Glomerular visceral epithelial cell (primary cell): Measurements from ENCODE around the gene NAV1.
A peak's percentile ranks its signal among the peaks of the same experiment; 100 is the strongest.
"Not testable (repeated sequence)": the region's sequence is repeated elsewhere in the genome, so short reads cannot be mapped to it uniquely, and the experiment has no call there.

Experiments used
- DNase-seq: peaks from one replicate; pipeline ENCODE4 v3.0.0-alpha.2; 2016; ENCODE audit errors: extremely low spot score

The NAV1 gene

GRCh38 chr1:201563941-201564340 is 25.0 kb downstream of the NAV1 start:
- DNase-seq = no peak

- DNase-seq = no peak
These were observed 26.2 kb downstream of the NAV1 start for GRCh38 chr1:201565024-201565730.

GRCh38 chr1:201565771-201566528 is 27.0 kb downstream of the NAV1 start:
- no peak for DNase-seq

DNA sequence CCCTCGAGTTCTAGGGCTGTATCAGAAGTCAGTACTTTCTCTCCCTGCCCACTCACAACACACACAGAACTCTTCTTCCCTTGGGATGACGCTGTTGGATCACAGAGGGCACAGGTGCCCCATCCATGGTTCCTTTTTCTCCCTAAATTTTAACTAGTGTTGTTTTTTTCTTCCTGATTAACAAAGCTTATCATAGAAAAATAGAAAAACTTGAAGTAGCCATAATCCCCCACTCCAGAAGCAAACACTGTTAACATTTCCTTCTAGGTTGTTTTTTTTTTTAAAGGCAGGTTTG is 27.5 kb downstream of the NAV1 start:
- DNase-seq = no peak

- no peak for DNase-seq
These were observed 28.2 kb downstream of the NAV1 start for GRCh38 chr1:201566933-201567801.

DNA sequence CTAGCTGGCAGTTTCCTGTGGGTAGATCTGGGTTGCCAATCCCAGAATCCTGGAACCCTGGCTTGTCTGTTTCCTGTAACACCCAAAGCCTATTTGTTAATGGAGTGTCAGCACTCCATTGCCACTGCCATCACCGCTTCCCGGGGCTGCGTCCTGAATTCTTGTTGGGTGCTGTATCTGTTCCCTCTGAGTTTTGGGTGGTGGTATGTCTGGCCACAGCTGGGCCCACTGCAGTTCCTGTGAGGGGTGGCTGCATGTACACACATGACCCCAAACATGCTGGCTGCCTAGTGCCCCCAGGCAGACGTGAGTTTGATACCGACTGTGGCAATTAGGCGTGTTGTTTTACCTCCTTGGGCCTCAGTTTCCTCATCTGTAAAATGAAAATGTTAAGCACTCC is 29.3 kb downstream of the NAV1 start:
- DNase-seq = no peak

DNA sequence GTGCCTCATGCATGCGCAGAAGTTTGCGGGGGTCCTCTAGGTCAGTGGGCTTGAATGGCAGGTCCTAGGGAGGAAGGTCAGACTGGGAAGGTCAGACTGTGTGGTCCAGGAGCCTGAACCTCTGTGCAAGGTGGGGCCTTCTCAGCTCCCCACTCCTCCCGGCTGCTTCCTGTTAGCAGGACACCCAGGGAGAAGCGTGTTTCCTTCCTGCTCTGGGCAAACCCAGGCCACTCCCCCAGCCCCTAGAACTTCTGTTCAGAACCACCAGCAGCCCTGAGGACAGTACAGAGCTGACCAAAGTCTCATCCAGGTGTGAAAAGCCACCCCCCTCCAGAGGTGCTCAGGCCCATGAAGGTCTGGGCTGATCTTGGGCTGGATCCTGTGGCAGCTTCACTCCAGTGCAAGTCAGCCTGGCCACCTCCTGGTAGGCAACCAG is 29.9 kb downstream of the NAV1 start:
- no peak for DNase-seq

DNA sequence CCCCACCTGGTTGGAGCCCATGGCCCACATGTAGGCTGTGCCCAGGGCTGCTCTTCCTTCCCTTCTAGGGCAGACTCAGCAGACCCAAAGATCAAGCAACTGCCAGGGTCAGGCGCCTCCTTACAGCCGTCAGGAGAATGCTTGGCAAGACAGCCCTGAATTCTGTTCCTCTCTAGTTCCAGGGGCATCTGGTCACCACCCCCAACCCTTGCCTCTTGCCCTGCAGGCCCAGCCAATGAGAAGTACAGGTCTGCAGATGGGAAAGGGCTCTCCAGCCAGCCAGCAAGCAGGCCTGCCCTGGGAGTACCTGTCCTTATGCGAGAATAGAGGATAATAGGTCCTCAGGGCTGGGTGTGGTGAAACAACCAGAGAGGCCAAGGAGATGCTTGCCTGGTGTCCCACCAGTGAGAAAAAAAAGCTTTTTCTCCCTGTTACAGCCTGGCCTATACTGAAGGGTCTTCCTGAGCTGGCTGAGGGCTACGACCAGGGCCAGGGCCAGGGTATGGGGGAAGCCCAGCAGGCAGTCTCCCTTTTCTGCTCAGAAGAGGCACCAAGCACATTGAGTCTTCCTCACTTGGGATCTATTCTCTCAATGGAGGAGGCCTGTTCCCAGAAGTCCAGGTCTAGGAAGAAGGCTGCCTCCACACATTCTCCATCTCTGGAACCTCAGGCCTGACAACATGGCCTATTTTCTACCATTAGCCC is 31.4 kb downstream of the NAV1 start:
- DNase-seq = no peak

DNA sequence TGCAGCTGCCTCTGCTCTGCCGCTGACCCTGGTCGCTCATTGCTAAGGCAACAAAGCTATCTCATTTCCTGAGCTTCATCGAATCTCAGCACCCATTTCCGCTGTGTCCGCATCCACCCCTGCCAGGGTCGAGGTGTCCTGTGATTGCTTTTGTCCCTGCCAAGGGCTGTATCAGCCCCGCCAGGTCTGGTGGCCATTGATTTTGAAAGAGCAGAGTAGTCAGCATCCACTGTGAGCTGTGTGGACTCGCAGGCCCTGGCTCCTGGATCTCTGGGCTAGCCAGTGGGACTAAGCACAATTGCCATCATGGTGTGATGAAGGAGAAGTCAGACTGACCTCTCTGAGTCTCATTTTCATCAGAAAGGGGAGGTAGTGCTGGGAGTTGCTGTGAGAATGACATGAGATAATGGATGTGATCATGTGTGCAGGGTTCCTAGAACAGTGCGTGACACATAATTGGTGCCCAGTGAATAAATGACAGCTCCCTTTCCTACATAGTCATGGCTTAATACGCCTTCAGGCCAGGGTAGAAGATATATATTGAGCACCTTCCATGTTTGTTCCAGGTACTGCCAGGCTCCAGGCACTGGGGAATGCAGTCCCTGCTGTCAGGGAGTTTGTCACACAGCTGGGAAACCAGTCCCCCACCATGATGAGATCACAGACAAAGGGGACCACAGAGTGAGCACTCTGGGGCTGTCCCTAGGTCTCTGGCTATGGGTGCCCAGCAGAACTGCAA is 32.1 kb downstream of the NAV1 start:
- DNase-seq = no peak

DNA sequence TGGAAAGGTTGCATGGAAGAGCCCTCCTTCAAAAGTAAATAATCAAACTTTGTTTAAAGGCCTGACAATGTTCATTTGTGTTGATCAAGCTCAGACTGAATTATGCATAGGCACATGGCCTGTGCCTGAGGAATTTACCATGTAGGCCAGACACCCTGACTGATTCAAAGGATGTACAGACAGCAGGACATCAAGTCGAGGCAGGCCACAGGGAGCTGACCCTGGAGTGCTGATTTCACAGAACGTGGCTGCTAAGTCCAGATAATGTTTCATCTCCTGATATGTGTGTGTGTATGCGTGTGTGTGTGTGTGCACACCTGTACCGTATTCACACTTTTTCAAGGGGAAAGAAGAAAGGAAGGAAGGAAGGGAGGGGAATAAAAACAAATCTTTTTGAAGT is 34.1 kb downstream of the NAV1 start:
- DNase-seq = no peak

DNA sequence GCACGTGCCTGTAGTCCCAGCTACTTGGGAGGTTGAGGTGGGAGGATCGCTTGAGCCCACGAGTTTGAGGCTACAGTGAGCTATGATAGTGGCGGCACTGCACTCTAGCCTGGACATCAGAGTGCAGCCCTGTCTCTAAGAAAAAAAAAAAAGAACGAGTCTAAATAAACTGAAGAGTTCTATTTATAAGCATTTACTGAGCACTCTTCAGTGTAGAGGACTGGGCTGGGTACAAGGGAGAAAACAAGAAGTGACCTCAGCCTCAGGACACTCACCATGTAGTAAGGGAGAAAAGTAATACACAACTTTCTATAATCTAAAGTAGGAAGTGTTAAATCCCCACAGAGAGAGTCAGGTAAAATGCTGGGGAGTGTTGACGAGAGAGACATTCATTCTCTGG is 35.0 kb downstream of the NAV1 start:
- no peak for DNase-seq

- DNase-seq = no peak
These were observed 37.0 kb downstream of the NAV1 start for GRCh38 chr1:201575912-201576311.

DNA sequence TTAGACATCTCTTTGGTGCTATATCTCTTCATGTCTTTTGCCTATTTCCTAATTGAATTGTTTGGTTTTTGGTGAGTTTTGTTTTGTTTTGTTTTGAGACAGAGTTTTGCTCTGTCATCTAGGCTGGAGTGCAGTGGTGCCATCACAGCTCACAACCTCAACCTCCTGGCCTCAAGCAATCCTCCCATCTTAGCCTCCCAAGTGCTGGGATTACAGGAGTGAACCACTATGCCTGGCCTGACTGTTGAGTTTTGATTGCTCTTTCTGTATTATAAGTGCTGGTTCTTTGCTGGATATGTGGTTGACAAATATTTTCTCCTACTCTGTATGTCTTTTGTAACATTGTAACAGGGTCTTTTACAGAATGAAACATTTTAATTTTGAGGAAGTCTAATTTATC is 38.0 kb downstream of the NAV1 start:
- DNase-seq = no peak

DNA sequence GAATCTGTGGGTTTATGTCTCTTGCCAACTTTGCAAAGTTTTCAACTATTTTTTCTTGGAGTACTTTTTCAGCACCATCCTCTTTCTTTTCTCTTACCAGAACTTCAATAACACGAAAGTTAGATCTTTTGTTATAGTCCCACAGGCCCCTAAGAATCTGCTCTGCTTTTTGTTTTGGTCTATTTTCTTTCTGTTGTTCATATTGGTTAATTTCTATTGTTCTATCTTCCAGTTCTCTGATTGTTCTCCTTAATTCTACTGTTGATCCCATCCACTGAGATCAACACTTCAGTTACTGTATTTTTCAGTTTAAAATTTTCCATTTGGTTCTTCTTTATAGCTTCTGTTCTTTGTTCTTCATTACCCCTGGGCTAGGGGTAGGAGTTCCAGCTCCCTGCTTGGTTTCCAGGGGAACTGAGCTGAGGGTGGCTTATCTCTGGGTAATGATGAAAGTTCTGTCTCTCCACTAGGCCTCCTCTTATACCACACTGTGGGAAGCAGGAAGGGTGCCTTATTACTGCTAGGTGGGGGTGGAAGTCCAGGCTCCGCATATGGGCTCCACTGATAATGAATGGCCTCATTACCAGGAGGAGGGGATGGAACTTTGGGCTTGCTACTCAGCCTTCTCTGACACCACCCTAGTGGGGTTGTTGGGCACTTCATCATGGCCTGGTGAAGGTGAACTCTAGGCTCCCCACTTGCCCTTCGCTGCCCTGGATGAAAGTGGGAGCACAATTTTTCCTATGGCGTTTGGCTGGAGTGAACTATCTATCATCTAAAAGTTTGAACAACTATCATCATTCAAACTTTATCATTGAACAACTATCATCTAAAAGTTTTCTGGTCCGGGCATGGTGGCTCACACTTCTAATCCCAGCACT is 39.3 kb downstream of the NAV1 start:
- DNase-seq = no peak

DNA sequence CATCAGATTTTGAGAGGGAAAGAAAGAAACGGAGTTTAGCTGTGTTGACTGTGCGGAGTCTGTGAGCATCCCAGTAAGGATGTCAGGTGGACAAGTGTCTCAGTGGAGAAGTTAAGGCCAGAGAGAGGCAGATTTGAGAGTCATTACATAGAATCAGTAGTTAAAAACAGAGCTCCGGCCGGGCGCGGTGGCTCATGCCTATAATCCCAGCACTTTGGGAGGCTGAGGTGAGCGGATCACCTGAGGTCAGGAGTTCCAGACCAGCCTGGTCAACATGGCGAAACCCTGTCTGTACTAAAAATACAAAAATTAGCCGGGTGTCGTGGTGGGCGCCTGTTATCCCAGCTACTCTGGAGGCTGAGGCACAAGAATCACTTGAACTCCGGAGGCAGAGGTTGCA is 42.4 kb downstream of the NAV1 start:
- DNase-seq = not testable (repeated sequence)

- peak; percentile 63 for DNase-seq
These were observed 43.9 kb downstream of the NAV1 start for GRCh38 chr1:201582705-201583442.

DNA sequence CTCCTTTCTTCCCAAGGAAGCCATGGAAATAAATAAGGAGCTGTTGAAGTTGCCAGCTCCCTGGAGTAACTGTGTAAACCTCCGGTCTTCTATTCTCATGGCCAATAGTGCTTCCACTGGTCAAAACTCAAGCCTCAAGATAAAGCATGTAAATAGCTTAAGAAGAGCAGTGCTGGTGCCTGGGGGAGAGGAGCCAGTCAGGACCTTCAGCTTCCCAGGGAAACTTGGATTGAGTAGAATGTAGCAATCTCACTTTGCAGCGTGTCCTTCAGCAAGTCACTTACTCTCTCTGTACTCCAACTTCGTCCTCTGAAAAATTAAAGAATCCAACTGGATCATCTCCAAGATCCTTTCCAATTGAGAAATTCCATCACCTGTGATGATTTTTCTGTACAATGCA is 44.7 kb downstream of the NAV1 start:
- no peak for DNase-seq

DNA sequence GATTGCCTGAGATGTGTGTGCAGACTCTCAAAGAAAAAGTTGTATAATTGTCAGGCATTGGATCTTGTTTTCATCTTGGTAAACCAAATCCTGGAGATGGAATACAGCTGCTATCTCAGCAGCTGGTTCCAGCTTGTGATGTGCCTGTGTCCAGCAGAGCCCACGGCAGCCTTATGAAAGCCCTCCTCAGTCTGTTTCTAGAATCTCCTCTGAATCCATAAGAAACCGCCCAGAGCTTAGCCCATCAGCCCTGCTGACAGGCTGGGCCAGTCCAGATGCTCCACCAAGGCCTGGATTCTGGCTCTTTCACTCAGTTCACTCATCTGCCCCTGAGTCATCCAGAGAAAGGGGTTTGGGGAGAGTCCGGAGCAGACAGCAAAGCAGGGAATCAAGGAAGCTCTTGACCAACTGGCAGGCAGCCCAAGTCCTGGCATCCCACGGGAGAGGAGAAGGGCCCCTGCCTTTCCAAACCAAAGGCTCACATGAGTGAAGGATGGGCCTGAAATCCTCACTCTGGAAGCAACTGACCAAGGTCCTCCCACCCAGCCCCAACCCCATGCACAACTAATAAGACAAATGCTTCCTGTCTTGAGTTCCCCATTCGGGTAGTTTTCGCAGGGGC is 45.7 kb downstream of the NAV1 start:
- DNase-seq = peak; percentile 84

DNA sequence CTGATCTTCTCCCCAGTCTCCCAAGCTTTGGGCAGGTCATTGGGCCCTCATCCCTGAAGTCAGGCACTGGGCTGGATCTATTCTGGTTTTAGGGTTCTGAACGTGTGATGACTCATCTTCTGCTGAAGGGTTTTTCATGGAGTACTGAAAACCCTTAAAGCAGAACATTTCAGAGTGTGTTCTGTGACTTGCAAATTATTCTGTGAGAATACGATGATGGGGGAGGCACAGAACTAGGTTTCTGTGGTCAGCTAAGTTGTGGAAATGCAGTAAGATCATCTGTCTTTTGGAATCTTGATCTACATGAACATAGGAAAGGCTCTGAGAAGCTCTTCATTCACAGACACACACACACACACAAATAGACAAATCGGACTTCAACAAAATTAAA is 46.2 kb downstream of the NAV1 start:
- DNase-seq = peak; percentile 65
